HepG2 (cell line): ENCODE data around the gene MFSD8. TPM values are rescaled to one million over a fixed set of nuclear protein-coding genes. Genes with fewer than 3 reads are reported as not detected.
A peak's percentile ranks its signal among the peaks of the same experiment; 100 is the strongest.

Source experiments
- DNMT1 ChIP-seq: sonication (generic); formaldehyde crosslinking; IDR thresholded peaks from 2 replicates; pipeline ENCODE4 v1.5.1; 2020; ENCODE audit warnings: mild to moderate bottlenecking, missing genetic modification reagents
- ELF4 ChIP-seq: sonication (generic); formaldehyde crosslinking; IDR thresholded peaks from 2 replicates; pipeline ENCODE4 v1.5.0; 2020; ENCODE audit warnings: missing genetic modification reagents, mild to moderate bottlenecking, moderate library complexity, borderline replicate concordance
- GPN1 ChIP-seq: sonication (generic); formaldehyde crosslinking; IDR thresholded peaks from 2 replicates; pipeline ENCODE4 v1.5.1; 2020; ENCODE audit warnings: missing genetic modification reagents, borderline replicate concordance
- GTF3A ChIP-seq: sonication (generic); formaldehyde crosslinking; conservative IDR thresholded peaks from 2 replicates; pipeline ENCODE4 v1.4.0; 2020; ENCODE audit warnings: mild to moderate bottlenecking, missing genetic modification reagents
- HNF4G ChIP-seq, 2 experiments: sonication (generic) in 1 of 2; formaldehyde crosslinking in 1 of 2; IDR thresholded peaks; 2 replicates each; pipeline versions ENCODE4 v1.4.0 to v1.6.1; 2011 to 2020; ENCODE audit warnings: borderline replicate concordance in 2 of 2, low read depth in 2 of 2, mild to moderate bottlenecking in 2 of 2, low read length in 1 of 2, missing genetic modification reagents in 1 of 2, moderate library complexity in 1 of 2
- MAFG ChIP-seq: sonication (generic); formaldehyde crosslinking; IDR thresholded peaks from 2 replicates; pipeline ENCODE4 v1.5.1; 2020; ENCODE audit warnings: mild to moderate bottlenecking, missing genetic modification reagents
- MXI1 ChIP-seq: IDR thresholded peaks from 3 replicates; pipeline ENCODE4 v1.6.1; 2012; ENCODE audit warnings: low read depth, low read length, inconsistent platforms, borderline replicate concordance
- RFXANK ChIP-seq: IDR thresholded peaks from 2 replicates; pipeline ENCODE4 v1.6.1; 2016
- SALL1 ChIP-seq: sonication (generic); formaldehyde crosslinking; IDR thresholded peaks from 2 replicates; pipeline ENCODE4 v1.8.0; 2022; ENCODE audit warnings: mild to moderate bottlenecking, missing genetic modification reagents
- TAF1 ChIP-seq: sonication (generic); formaldehyde crosslinking; IDR thresholded peaks from 2 replicates; pipeline ENCODE4 v1.4.0; 2020; ENCODE audit warnings: missing genetic modification reagents
- TAF15 ChIP-seq: fragments of 200-400 bp; formaldehyde crosslinking; IDR thresholded peaks from one replicate; pipeline ENCODE4 v1.6.1; 2018; ENCODE audit warnings: mild to moderate bottlenecking, low read depth, low read length; ENCODE audit not compliant: poor library complexity, severe bottlenecking
- ZKSCAN1 ChIP-seq: fragments of 150-350 bp; IDR thresholded peaks from 2 replicates; pipeline ENCODE4 v1.6.1; 2014; ENCODE audit warnings: low read length
- ZNF251 ChIP-seq: sonication (generic); formaldehyde crosslinking; IDR thresholded peaks from 2 replicates; pipeline ENCODE4 v1.9.0; 2021; ENCODE audit warnings: mild to moderate bottlenecking, missing genetic modification reagents
- ZNF782 ChIP-seq: sonication (generic); formaldehyde crosslinking; IDR thresholded peaks from 2 replicates; pipeline ENCODE4 v1.4.0; 2020; ENCODE audit warnings: missing genetic modification reagents, mild to moderate bottlenecking, borderline replicate concordance
- polyA plus RNA-seq, 8 experiments: library from polyadenylated mRNA; depleted of rRNA in 3 of 8; stranded (reverse) in 7 of 8; unstranded in 1 of 8; fragments of >200 nt; fragmentation: Illumina TruSeq in 4 of 8; extraction: Trizol in 4 of 8; gene quantifications; 2 replicates each; pipeline versions ENCODE4 v1.2.1 to v1.2.3, GENCODE V29; 2011 to 2016; ENCODE audit warnings: low read depth in 4 of 8, missing spikeins in 1 of 8, mixed read lengths in 1 of 8; ENCODE audit not compliant: insufficient read depth in 1 of 8
- total RNA-seq, 5 experiments: library from RNA; depleted of rRNA; stranded (reverse); fragments of >200 nt; fragmentation: Illumina TruSeq; extraction: Trizol; gene quantifications; 2 replicates each; pipeline ENCODE4 v1.2.3, GENCODE V29; 2016; ENCODE audit warnings: low read depth in 1 of 5
- TF ChIP-seq, protein P1 (sequence below): sonication (generic); formaldehyde crosslinking; IDR thresholded peaks from 2 replicates; pipeline ENCODE4 v1.8.1; 2023; ENCODE audit warnings: mild to moderate bottlenecking, missing genetic modification reagents
- TF ChIP-seq, protein P2 (sequence below): sonication (generic); formaldehyde crosslinking; IDR thresholded peaks from 2 replicates; pipeline ENCODE4 v1.4.0; 2020; ENCODE audit warnings: missing genetic modification reagents; ENCODE audit errors: not compliant biosample characterization
- TF ChIP-seq, protein P3 (sequence below): IDR thresholded peaks from 2 replicates; pipeline ENCODE4 v1.6.1; 2016; ENCODE audit warnings: low read depth, borderline replicate concordance
- TF ChIP-seq, protein P4 (sequence below), 2 experiments: sonication (generic) in 1 of 2; formaldehyde crosslinking in 1 of 2; IDR thresholded peaks; 2 replicates each; pipeline versions ENCODE4 v1.4.0 to v1.6.1; 2016 to 2020; ENCODE audit warnings: borderline replicate concordance in 1 of 2, low read depth in 1 of 2, mild to moderate bottlenecking in 1 of 2, missing genetic modification reagents in 1 of 2
- TF ChIP-seq, protein P5 (sequence below): sonication (generic); formaldehyde crosslinking; IDR thresholded peaks from 2 replicates; pipeline ENCODE4 v1.4.0; 2020; ENCODE audit warnings: missing genetic modification reagents

Gene MFSD8
- total and polyA plus RNA-seq, 2 of the 13 experiments (the other 11 are each of a cell fraction or from before 2014, with no cell fraction given), result 24.8 to 25.5 TPM

DNA sequence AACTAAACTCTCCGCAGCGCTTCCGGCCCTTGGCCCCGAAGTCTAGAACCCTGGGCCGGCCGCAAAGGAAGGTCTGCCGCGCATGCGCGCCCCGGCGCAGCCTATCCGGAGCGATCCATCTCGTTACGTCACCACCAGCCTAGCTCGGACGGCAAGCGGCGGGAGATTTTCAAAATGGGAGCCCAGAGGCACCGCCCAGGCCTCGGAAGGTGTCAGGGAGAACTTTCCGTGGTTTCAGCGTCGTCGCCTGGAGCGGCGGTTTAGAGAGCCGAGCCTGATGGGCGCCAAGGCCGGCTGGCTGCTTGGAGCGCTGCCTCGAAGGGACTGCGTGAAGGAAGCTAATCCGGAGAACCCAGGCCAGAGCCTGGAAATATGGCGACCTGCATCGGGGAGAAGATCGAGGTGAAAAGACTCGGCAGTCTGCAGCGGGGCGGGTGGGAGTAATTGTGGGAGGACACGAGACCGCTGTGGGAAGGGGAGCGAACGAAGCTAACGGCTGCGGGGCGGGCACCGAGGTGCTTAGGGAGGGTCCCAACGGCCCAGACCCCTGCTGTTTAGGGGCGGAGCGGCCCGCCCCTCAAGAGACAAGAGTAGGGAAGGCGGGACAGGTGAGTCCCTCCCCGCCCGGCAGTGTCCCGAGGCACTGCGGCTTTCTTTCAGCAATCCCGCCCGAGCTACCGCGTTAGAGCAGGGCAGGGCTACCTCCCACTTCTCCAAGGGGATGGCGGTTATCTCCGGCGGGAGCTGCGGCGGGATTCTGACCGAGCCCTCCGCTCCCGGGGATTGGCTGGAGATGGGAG lies 84.0 kb downstream of the MFSD8 start, which contains the start of gene PLK4 (continued):
- TF ChIP-seq ZNF251 (CRISPR knock-in tag) (no peak), HNF4G (IDR thresholded peaks at IDR 0.05; ENCODE audit: borderline replicate concordance, low read depth, low read length) (no peak), HNF4G (CRISPR knock-in tag; IDR thresholded peaks at IDR 0.05; ENCODE audit: borderline replicate concordance, low read depth) (no peak), ZKSCAN1 (no peak), SALL1 (CRISPR knock-in tag) (peak; percentile 67), TAF15 (no peak), GPN1 (CRISPR knock-in tag) (no peak), ELF4 (CRISPR knock-in tag) (peak; percentile 75; the same call in 1 of the 2 replicates), MXI1 (peak; percentile 88; the same call in 1 of the 3 replicates), DNMT1 (CRISPR knock-in tag) (0 out of 2 replicates have a peak, but pooled peaks have one; percentile 22), ZNF782 (CRISPR knock-in tag) (peak; percentile 34; the same call in 1 of the 2 replicates), GTF3A (0 out of 2 replicates have a peak, but pooled peaks have one; percentile 29), RFXANK (CRISPR knock-in tag) (peak; percentile 91; the same call in 1 of the 2 replicates), MAFG (CRISPR knock-in tag) (no peak), TAF1 (CRISPR knock-in tag) (peak; percentile 80)
- TF ChIP-seq, protein P1, sequence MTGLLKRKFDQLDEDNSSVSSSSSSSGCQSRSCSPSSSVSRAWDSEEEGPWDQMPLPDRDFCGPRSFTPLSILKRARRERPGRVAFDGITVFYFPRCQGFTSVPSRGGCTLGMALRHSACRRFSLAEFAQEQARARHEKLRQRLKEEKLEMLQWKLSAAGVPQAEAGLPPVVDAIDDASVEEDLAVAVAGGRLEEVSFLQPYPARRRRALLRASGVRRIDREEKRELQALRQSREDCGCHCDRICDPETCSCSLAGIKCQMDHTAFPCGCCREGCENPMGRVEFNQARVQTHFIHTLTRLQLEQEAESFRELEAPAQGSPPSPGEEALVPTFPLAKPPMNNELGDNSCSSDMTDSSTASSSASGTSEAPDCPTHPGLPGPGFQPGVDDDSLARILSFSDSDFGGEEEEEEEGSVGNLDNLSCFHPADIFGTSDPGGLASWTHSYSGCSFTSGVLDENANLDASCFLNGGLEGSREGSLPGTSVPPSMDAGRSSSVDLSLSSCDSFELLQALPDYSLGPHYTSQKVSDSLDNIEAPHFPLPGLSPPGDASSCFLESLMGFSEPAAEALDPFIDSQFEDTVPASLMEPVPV (CRISPR knock-in tag), result peak; percentile 88; the same call in 1 of the 2 replicates
- TF ChIP-seq, protein P2, sequence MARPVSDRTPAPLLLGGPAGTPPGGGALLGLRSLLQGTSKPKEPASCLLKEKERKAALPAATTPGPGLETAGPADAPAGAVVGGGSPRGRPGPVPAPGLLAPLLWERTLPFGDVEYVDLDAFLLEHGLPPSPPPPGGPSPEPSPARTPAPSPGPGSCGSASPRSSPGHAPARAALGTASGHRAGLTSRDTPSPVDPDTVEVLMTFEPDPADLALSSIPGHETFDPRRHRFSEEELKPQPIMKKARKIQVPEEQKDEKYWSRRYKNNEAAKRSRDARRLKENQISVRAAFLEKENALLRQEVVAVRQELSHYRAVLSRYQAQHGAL, result no peak
- TF ChIP-seq, protein P3, sequence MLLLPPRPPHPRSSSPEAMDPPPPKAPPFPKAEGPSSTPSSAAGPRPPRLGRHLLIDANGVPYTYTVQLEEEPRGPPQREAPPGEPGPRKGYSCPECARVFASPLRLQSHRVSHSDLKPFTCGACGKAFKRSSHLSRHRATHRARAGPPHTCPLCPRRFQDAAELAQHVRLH (CRISPR knock-in tag), result peak; percentile 61
- TF ChIP-seq, protein P4, sequence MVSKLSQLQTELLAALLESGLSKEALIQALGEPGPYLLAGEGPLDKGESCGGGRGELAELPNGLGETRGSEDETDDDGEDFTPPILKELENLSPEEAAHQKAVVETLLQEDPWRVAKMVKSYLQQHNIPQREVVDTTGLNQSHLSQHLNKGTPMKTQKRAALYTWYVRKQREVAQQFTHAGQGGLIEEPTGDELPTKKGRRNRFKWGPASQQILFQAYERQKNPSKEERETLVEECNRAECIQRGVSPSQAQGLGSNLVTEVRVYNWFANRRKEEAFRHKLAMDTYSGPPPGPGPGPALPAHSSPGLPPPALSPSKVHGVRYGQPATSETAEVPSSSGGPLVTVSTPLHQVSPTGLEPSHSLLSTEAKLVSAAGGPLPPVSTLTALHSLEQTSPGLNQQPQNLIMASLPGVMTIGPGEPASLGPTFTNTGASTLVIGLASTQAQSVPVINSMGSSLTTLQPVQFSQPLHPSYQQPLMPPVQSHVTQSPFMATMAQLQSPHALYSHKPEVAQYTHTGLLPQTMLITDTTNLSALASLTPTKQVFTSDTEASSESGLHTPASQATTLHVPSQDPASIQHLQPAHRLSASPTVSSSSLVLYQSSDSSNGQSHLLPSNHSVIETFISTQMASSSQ (IDR thresholded peaks at IDR 0.05; ENCODE audit: low read depth), result no peak
- TF ChIP-seq, protein P4 (CRISPR knock-in tag; IDR thresholded peaks at IDR 0.05; ENCODE audit: borderline replicate concordance), result peak; percentile 27; the same call in 1 of the 2 replicates
- TF ChIP-seq, protein P5, sequence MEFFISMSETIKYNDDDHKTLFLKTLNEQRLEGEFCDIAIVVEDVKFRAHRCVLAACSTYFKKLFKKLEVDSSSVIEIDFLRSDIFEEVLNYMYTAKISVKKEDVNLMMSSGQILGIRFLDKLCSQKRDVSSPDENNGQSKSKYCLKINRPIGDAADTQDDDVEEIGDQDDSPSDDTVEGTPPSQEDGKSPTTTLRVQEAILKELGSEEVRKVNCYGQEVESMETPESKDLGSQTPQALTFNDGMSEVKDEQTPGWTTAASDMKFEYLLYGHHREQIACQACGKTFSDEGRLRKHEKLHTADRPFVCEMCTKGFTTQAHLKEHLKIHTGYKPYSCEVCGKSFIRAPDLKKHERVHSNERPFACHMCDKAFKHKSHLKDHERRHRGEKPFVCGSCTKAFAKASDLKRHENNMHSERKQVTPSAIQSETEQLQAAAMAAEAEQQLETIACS (CRISPR knock-in tag), result no peak
